Activated CD8-positive, alpha-beta memory T cell treated with anti-CD3 and anti-CD28 coated beads for 4 hours (primary cell): ENCODE results near the gene KCNMA1.

Experiments used
- DNase-seq, 2 donors: peaks; one replicate each; pipeline ENCODE4 v3.0.0-alpha.2; 2020; ENCODE audit warnings: low read depth in 2 of 2

Gene KCNMA1

GRCh38 chr10:76866841-76867586, 770.6 kb downstream of the KCNMA1 start:
- DNase-seq: no peak

- no peak for DNase-seq
These were observed 772.7 kb downstream of the KCNMA1 start for GRCh38 chr10:76864922-76865321.

- no peak for DNase-seq
These were observed 778.9 kb downstream of the KCNMA1 start for GRCh38 chr10:76858721-76859120.

GRCh38 chr10:76840802-76841201, 796.8 kb downstream of the KCNMA1 start:
- DNase-seq: no peak

- DNase-seq: no peak
These were observed 798.3 kb downstream of the KCNMA1 start for GRCh38 chr10:76839276-76839675.

- DNase-seq: no peak
These were observed 807.4 kb downstream of the KCNMA1 start for GRCh38 chr10:76830218-76830617.

GRCh38 chr10:76829724-76830123, 807.9 kb downstream of the KCNMA1 start:
- no peak for DNase-seq
